ENCODE data around the gene HSD11B2.

The HSD11B2 gene

DNA sequence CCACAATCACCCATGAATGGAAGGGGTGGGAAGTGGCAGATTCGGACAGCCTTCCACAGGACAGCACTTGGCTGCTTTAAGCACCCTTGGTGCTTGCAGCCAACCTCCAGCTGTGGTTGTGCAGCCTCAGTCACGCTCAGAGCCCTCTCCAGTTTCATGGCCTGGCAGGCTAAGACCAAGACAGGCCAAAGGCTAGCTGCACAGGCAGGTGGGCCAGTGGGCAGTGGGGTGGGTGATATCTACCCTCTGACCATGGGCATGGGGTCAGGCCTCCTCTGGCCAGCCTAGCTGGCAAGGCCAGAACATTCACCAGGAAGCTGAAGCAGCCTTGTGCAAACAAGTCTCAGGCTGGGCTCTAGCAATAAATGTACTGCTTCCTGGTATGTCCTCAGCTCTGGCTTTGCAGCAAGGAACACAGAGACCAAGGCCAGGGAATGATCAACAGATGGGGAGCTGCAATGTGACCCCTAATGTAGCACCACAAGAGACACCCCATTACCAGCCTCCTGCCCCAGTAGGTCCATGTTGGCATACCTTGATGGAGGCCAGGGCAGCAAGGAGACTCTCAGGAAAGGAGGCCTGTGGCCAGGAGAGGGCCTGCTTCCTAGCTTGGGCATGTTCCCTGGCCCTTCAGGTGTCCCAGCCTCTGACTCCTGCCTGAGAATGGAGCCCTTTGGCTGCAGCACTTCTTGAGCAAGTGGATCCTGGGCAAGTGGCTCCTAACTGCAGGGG is 20.9 kb downstream of the HSD11B2 start:
- DNase-seq (ENCODE audit: low read depth in 2 of 2), result no peak

DNA sequence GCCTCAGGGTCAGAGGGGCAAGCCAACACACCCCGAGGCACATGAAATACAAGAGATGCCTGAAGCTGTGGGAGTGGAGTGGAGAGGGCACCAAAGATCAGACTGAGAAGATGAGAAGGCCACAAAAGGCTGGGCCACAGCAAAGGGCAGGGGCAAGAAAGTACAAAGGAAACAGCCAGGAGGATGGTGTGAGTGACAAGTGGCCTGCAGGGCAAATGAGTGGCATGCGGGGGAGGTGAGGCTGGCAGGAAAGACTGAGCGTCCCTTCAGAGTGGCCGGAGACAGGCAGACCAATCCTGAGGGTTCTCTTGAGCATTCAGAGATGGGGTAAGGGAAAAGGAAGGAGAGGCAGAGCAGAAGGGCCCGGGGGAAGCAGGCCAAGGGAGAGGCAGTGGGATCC is 23.2 kb downstream of the HSD11B2 start:
- no peak for DNase-seq (ENCODE audit: low read depth in 2 of 2)

DNA sequence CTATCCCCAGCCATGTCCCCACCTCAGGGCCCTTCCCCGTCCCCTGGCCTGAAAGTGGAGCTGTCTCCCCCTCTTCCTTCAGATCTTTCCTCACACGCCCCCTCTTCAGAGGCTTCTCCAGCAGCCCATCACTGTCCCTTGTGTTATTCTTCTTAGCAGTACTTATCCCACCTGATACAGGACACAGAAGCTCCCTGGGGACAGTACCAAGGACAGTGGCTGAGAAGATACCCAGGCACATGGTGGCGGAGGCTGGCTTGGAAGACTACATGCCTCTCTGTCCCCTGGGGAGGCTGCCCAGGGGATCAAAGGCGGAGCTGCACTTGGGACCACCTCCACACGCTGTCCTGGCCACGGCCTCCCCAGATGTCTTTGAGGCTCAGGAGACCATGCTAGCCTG is 23.9 kb downstream of the HSD11B2 start:
- DNase-seq (ENCODE audit: low read depth in 2 of 2), result no peak

DNA sequence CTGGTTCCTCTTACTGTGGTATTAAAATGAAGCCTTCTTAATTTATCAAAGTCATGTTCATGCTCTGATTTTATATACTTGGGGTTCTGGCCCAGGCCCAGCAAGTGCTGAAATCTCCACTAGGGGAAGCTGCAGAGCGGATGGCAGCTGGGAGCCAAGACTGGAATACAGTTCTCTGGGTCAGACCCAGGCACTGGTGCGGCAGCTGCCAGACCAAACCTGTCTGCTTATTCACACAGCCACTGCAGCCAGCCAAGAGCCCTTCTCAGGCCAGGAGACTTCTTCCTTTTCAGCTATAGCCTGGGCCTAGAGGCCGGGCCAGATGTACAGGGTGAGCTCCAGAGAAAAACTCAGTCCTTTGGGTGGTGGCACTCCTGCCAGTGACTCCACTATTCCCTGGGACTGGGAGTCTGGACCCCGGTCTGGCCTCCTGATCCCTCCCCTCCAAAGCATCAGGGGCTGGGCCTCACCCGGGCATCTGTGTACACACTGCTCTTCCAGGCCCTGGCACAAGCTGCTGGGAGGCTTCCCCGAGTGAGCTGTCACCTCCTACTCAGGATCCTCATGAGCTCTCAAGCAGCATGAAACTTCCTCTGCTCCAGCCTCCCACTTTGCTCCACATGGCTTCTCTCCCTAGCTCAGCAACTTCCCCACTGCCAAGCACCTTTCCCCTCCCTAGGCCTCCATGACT is 25.6 kb downstream of the HSD11B2 start:
- no peak for DNase-seq (ENCODE audit: low read depth in 2 of 2)

DNA sequence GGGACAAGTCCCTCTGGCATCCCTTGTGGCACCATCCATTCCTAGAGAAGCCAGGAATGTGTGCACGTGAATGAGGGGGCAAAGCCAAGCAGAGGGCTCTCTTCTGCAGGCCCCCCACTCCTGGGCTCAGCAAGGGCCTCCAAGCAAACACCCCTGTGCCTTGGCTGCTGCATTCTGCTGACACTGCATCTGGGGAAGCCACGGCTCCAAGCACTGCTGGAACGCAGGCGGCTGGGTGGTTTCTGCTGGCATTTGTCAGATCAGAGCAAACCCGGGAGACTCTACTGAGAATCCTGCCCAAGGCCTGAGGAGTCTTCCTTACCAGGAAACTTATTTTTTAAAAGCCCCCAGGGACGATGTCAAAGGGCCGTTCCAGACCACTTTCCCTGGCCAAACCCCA is 26.7 kb downstream of the HSD11B2 start:
- DNase-seq (ENCODE audit: low read depth in 2 of 2), result no peak

DNA sequence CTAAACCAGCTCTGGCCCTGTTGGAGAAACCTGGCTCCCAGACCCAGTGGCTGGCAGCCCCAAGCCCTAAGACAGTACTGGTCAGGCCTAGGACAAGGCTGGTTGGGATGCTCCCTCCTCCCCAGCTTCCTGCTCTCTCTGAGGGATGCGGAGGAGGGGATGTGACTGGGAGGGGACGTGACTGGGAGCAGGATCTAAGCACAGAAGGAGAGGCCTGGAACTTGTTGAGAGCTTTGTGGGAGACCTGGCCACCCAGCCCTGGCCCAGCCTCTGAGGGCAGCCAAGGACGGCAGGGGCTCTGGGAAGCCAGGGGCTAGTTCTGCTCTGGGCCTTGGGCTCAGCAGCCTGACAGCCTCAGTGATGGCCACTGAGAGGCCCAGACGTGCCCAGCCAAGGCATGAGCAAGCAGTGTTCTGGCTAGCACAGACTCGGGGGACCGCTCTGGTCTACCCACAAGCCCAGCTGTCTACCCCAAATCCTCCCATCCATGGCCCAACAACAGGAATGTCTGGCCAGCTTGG is 27.3 kb downstream of the HSD11B2 start:
- no peak for DNase-seq (ENCODE audit: low read depth in 2 of 2)

DNA sequence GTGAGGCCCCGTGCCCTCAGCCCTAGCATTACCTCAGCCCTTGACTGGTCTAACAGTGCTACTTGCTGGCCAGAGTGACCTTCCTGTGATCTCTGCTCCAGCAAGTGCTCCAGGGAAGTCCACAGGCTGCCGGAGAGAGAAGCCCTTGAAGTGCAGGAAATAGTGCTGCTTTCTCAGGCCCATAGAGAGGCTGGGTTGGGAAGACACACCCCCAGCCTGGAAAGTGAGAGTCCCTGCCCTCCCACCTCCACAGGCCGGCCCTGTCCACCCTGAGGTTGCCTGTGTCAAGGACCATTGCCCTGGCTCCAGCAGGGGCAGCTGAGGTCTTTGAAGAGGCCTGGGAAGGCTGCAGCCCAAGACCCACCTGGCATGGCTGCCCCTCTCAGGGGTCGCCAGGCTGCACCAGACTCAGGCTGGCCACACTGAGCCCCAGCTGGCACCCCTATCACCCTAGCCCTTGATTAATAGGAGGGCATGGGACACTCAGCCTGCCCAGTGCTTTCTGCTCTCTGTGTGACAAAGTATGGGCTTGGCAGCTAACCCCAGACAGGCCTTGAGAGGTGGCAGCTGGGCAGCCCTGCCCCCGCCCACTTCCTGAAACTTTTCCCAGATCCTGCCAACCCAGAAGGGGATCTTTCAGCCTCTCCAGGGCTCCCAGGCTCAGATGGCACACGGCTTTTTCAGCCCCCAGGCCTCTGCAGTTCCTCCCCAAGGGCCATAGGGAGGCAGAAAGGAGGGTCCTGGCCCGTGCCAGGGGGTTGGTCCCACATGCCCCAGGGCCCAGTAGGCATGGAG is 28.3 kb downstream of the HSD11B2 start:
- no peak for DNase-seq (ENCODE audit: low read depth in 2 of 2)

DNA sequence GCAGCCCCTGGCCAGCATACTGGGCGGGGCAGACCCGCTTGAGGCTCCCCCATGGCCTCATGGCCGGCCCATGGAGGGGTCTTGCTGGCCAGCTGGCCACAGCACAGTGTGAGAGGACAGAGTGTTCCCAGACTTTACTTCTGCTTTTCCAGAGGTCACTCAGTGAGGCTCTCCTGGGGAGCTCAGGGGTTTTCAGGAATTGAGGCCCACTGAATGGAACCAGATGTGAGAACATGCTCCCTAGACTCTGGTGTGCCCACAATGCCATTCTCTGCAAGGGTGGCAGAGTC is 28.9 kb downstream of the HSD11B2 start:
- no peak for DNase-seq (ENCODE audit: low read depth in 2 of 2)

DNA sequence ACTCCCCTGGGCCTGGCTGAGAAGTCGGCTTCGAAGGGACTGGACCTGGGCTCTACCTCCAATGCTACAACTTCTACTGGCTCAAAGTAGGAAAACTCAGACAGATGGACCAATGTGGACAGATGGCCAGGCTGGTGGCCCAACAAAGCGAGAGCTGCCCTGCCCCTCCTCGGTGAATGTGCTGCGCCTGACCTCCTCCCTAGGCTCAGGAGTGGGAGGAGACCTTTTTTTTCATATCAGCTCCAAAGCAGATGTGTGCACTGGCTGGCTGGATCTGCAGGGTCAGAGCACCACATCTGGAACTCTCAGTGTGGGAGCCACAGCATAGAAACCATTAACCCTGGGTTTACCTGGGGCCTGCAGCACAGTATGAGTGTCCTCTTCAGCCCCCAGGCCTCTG is 29.2 kb downstream of the HSD11B2 start:
- no peak for DNase-seq (ENCODE audit: low read depth in 2 of 2)

DNA sequence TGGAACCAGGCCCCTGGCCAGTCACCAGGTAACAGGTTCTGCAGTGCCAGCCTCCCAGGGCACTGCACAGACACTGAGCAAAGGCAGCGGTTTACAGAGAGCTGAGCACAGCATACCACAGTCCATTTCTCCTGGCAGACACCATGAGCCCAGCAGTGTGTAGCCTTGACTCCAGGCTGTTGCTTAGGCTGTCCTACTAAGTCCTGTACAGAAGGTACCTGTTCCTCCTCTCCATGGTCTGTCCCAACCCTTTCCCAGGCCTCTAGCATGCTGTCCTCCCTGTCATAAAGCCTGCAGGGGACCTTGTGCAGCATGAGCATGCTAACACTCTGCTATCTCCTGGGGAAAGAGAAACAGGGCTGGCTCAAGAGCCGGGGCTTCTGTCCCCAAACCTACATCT is 30.0 kb downstream of the HSD11B2 start:
- DNase-seq (ENCODE audit: low read depth in 2 of 2), result no peak

DNA sequence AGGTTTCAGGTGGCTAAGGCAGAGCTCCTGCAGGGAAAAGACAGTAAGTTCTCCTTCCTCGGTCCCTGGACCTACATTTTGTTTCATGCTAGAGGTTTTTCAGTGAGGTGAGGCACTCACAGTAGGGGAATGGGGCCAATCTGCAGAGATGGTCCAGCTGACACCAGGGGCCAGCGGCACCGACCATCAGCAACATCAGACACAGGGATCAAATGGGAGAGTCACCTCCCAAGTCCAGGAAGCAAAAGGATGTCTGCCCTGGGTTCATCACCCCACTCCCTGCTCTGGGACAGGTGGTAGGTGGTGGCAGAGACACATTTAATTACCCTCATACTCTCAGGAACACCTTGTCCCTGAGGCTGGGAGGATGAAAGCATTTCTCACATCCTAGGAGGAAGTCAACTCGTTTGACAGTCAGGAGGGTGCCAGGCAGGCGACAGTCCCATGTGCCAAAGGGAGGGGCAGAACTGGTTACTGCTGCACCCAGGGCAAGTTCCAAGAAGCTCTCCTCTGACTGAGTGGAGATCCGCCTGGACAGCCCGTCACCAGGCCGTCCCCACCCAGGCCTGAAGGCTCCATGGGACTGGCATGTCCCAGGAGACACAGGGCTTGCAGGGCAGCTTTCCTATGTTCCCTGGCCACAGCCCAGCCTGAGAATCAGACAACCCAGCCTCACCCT is 30.8 kb downstream of the HSD11B2 start:
- no peak for DNase-seq (ENCODE audit: low read depth in 2 of 2)

DNA sequence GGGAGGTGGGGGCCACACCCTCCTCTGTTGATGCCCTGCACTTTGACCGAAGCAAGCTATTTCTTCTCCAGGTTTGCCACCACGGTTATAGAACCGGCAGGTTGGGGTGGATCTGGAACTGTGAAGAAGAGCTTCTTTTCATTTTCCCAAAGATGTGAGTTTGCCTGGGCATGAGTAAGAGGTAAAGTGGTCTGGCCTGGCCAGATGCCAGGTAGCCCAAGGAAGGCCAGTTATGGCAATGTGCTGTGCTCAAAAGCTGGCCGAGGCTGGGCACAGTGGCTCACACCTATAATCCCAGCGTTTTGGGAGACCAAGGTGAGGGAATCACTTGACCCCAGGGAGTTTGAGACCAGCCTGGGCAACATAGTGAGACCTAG is 31.3 kb downstream of the HSD11B2 start:
- no peak for DNase-seq (ENCODE audit: low read depth in 2 of 2)

DNA sequence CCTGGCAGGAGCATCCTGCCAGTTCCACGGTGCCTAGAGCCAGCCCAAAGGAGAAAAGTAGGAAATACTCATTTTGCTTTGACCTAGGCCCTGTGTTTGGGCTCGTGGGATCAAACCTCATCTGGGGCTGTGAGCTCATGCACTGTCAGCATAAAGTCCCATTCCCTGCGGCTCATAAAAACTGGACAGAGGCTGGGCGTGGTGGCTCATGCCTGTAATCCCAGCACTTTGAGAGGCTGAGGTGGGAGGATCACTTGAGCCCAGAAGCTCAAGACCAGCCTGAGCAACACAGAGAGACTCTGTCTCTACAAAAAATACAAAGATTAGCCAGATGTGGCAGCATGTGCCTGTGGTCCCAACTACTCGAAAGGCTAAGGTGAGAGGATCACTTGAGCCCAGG is 32.1 kb downstream of the HSD11B2 start:
- no peak for DNase-seq (ENCODE audit: low read depth in 2 of 2)

DNA sequence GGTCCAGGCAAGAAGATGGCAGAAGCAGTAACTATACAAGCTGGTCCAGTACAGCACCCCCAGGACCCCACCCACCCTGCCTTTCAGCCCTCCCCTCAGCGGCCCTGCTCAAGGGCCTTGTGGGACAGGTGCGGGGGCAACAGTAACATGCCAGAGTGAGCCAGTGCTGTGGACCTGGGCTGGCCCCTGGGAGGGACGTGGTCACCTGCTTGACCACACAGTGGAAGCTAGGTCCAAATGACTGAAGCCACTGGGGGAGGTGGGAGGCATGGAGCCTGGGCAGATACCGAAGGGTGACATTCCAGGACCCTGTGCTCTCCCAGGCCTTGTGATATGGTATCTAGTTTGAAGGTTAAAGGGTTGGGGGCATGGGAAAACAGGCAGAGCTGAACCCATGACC is 32.8 kb downstream of the HSD11B2 start:
- no peak for DNase-seq (ENCODE audit: low read depth in 2 of 2)

DNA sequence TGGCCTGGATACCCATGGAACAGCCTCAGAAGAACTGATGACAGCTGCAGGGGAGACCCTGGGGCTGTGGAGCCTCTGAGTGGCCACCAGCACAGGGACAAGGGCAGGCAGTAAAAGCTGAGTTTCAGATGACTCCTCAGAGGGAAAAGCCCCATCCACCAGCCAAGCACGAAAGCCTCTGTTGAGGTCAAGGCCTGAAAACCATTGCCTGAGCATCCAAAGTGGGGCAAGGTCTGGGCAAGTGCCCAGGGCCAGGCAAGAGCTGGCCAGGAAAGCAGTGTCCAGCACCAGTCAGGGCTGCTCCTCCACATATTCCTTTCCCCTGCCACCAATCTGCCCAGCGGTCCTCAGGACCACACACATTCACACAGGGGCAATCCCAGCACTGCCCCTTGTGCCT is 33.6 kb downstream of the HSD11B2 start:
- no peak for DNase-seq (ENCODE audit: low read depth in 2 of 2)

DNA sequence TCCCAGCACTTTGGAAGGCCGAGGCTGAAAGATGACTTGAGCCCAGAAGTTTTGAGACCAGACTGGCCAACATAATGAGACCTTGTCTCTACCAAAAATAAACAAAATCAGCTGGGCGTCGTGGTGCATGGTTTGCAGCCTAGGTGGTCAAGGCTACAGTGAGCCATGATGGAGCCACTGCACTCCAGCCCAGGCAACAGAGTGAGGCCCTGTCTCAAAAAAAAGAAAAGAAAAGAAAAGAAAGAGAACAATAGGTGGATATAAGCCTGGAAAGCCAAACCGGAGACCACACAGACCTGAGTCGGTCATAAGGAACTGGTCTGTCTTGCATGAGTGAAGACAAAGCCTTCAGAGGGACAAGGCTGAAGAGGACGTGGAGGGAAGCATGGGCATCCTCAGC is 35.7 kb downstream of the HSD11B2 start:
- DNase-seq (ENCODE audit: low read depth in 2 of 2), result no peak

DNA sequence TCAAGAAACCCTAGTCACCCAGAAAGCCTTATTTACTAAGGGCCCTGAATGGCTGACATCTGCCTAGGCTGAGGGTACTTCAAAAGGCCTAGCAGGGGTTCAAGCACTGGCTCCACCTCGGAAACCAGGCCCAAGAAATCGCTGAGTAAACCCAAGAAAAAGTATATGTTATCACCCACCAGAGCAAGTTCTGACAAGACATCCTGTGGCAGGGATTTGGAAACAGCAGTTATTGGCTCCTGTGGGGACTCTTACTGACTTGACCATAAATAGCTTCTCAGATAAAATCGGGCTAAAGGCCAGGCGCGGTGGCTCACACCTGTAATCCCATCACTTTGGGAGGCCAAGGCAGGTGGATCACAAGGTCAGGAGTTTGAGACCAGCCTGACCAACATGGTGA is 37.8 kb downstream of the HSD11B2 start:
- no peak for DNase-seq (ENCODE audit: low read depth in 2 of 2)

DNA sequence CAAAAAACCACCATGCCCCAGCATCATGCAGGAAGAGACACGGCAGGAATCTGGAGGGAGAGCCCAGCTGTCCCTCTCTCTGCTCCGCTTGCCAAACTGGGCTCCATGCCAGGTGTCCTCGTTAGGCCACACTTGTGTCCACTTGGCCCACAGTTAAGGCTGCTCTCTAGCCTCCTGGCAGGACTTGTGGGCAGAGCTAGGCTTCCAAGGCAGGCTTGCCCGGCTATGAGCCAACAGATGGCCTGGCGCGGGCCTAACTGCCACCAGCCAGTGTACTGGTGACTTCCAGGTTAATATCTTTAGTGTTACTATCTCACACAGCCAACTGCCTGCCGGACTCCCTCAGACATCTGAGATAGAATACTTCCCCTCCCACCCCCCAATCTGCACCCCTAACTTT is 39.4 kb downstream of the HSD11B2 start:
- no peak for DNase-seq (ENCODE audit: low read depth in 2 of 2)

DNA sequence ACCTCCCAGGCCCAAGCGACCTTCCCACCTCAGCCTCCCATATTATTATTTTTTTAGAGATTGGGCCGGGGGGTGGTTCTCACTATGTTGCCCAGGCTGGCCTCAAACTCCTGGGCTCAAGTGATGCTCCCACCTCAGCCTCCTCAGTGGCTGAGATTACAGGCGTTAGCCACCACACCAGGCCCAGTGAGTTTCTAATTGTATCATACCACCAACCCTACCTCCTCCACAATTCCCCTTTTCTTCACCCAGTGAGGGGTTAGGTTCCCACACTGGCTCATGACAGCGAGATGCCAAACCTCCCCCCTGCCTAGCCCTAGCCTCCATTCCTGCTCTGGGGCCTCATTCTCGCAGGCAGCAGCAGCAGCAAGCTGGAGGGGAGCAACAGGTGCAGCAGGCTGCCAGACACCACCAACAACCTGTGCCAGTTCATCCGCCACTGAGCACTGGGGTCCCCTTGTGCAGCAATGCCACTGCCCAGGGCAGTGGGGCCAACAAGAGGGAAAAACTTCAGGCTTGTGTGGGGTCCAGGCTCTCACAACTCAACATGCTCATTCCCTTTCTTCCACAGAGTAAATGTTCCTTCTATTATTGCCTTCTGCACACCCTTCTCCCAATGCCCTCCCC is 41.0 kb downstream of the HSD11B2 start:
- DNase-seq (ENCODE audit: low read depth in 2 of 2), result no peak

DNA sequence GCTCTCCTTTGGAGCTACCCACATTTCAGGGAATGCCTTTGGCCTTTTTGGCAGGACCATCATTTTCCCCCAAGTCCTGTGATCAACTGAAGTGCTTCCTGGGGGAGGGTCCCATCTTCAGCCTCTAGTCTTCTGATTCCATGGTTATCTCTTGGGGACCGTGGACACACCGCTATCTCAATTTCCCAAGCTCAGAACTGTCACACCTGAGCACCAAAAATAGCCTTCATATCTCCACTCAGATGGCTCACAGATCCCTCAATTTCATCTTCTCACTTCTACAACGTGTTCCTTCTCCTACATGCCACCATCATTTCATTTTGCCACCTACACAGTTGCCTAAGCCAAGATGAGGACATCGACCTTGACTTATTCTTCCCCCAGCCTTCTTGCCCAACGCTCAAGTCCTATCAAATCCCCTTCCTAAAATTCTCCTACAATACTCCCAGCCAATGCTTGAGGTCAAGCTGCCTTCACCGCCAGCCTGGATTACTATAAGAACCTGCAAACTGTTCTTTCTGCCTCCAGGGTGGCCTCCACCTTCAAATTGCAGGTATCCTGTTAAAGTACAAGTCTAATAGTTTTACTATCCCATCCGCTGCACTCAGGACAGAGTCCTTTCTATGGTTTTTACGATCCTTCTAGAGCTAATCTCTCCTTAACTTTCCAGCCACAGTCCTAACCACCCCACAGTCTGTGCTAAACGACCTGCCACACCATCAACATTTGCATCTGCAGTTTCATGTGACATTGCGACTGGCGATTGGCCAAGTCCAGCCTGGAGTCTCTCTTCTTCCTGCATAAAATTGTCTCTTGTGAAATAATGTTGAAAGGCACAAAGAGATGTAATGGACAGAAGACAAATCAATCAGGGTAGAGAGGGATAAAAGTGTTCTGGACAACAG is 43.9 kb downstream of the HSD11B2 start:
- no peak for DNase-seq (ENCODE audit: low read depth in 2 of 2)
